DMS 273 (cell line): Measurements from ENCODE around the gene CORO1C.

Experiments
- DNase-seq: peaks from one replicate; lab custom pipeline; 2025; ENCODE audit not compliant: unreplicated experiment; lab: John Stamatoyannopoulos, UW

CORO1C gene

DNA sequence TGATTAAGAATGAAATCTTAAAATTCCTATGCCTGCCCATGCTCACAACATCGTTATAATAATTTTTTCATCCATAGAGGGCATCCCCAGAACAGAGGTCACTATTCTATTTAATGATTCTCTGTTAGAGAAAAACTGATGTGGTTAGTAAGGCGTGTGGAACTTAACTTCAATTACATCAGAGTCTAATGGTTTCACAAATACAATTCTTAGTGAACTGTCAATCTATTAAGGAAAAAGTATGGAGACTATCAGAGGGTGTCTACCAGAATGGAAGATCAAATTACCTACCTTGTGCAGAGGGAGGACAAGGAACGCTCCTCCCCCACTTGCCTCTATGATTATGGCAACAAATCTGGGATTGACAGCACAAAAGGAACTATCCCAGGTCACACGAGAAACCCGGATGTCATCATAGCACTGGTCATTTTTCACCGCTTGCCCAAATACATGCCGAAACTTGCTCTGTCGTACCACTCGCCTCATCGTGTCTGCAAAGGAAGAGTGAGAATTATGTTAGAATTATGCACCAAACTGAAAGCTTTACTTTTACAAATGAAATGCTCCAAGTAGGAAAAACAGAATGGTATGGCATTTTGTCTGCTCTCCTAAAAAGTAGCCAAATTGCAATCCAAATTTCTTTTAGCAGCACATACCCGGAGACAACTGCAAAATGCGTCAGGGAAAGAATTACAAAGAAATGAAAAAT is 30.3 kb downstream of the CORO1C start:
- no peak for DNase-seq

- no peak for DNase-seq
These were observed 31.3 kb downstream of the CORO1C start for GRCh38 chr12:108699955-108700563.

DNA sequence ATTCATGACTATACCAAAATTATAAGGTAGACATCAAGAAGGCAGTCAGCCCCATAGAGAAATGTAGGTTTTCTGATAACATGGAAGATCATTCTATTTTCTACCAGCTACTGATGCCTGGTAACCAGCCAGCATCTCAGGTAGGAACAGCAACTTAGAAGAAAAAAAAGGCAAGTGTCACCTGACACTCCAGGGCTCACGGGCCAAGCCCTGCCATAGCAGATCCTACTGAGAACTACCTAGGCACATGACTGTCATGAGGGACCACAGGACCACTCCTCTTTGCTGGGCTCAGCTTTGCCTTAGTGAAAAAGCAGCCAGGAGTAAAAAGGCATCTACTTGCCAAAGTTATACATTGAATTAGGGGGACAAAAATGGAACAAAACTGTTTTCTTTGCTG is 33.4 kb downstream of the CORO1C start:
- no peak for DNase-seq

GRCh38 chr12:108696996-108697290 is 34.4 kb downstream of the CORO1C start:
- no peak for DNase-seq

- DNase-seq: no peak
These were observed 35.0 kb downstream of the CORO1C start for GRCh38 chr12:108696111-108696995.

DNA sequence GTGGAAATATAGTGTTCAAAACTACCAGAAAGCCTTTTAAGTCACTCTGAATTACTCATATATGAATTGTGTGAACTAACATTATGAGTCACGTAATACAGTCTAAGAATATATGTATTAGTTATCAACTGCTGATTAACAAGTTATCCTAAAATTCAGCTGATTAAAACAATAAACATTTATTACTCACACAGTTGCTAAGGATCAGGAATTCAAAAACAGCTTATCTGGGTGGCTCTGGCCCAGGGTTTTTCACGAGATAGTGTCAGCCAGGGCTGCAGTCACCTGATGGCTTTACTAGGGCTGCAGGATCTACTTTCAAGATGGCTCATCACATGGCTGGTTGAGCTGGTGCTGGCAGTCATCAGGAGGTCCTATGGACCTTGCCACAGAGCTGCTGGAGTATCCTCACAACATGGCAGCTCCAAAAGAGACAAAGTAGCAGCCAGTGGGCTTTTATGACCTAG is 36.5 kb downstream of the CORO1C start:
- DNase-seq: no peak

DNA sequence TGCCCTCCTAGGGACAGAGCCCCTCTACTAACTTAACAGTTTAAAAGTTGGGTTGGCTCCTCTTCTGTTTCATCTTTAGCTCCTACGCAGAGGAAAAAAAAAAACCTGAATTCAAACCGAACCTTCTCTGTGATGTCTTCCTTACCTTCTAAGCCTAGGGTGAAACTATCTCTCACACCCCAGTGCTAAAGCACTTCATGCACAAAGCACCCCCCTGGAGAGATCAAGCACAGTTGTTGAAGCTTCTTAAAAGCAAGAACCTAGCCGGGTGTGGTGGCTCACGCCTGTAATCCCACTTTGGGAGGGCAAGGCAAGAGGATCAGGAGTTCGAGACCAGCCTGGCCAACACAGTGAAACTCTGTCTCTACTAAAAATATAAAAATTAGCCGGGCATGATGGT is 37.6 kb downstream of the CORO1C start:
- no peak for DNase-seq

DNA sequence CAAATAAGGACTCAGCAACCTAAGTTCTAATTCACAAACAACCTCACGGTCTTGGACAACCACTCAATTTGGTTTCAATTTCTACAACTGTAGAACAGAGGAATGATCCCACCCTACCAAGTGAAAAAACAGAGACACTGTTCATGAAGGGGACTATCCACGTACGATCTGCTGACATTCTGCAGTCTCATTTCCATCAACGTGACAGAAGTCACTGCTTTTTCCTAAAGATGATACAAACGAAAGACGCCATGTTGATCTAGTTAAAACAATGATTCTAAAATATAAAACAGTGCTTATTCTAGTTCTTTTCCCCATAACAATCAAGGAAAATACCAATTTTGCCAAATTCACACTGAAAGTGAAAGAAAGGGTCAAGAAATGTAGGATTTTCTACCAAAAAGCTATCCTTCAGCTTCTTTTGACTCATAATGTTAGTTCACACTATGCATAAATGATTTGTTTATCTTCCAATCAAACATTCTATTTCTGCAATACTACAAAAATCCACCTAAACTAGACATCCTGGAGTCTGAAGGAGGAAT is 38.1 kb downstream of the CORO1C start:
- no peak for DNase-seq

DNA sequence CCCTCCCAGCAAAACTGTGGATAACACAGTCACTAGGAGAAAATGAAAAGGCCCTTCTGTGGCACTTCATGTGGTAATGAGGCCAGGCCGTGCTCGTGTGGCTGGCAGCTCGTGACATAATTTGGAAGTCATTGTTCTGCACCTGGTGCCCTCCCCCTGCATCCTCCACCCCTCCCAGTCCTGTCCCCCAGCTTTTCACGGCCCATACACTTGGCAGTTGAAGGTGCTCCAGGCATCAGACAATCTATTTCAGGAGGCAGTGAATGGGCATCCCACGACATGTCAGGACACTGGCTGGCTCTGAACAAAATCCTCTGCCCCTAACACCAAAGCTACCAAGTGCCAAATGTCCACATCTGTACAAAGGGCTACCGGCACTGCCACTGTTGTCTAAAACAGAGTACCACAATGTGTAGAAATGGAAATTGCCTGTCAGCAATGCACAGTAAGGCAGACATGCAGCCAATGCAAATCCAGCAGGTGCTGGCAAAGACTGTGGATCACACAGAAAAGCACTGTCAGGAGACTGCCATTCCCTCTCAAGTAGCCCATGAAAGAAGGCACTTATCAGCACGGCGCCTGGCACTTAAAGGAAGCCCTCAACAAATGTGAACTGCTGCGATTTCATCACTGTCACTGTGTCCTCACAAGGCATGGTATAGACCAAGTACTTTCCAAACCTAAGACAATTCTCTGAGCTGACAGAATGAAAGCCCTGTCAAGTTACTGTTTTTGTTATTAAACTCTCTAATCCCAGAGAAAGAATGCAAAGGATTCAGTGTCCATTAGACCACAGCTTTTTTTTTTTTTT is 39.1 kb downstream of the CORO1C start:
- DNase-seq: peak; percentile 54

GRCh38 chr12:108691175-108691997 is 39.9 kb downstream of the CORO1C start:
- peak; percentile 95 for DNase-seq

DNA sequence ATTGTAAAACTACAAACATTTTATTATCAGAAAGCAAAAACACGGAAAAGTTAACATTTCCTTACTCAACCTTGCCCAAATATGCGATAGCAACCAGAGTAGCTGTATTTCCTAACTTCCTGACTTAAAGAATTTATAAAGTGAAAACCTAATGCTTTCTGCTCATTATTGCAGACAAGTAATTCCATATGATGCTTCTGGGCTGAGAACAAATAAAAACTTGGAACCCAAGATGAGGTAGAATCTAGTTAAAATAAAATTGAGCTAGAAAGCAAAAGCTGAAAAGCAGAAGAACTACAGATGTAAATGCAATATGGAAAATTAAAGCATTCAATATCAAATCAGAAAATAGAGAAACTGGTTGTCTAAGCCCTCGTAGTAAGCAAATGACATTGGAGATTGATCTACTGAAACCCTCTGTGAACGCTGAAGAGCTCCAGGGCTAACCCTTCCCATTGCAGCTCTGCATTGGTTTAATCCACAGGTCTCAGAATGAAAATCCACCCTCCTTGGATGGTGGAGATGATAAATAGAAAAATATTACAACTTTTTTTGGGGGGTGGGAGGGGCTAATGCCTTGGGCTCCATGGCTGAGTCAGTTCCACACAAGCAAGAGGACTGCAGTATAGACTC is 40.7 kb downstream of the CORO1C start:
- no peak for DNase-seq

- DNase-seq: no peak
These were observed 41.2 kb downstream of the CORO1C start for GRCh38 chr12:108690191-108690518.

DNA sequence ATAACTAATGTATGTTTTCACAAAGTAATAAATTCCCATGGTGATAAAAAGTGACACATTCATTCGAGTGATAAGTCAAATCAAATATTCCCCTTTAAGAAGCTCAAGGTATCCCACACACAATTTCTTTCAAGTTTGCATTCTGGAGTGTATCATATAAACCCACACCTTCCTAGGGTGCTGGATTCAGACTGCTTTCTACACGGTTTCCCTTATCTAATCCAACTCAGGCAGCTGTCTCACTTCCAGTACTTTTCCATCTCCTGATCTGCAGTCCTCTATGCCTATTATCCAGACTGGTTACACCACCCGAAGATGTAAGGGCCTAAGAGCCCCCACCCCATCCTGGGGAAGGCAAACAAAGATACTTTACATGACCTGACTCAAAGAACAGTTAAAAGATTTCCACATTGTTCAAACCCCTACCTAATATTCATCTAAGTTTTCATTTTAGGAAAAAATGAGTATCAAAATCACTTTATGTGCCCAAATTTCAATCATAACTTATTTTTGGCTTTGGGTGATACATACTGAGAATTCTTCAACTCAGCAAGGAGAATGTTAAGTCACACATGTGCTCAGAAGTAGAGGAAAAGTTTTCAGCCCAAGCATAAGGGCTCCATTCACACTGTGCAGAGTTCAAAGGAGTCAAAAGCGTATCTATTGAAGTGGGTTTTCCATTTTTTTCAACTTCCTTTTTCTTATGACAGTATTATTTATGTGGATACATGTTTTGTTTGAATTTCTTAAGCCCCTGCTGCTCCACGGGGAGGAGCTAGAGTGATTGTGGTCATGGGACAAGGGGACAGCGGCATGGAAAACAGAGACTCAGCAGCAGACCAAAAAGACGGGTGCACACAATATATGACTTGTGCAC is 41.8 kb downstream of the CORO1C start:
- DNase-seq: no peak

DNA sequence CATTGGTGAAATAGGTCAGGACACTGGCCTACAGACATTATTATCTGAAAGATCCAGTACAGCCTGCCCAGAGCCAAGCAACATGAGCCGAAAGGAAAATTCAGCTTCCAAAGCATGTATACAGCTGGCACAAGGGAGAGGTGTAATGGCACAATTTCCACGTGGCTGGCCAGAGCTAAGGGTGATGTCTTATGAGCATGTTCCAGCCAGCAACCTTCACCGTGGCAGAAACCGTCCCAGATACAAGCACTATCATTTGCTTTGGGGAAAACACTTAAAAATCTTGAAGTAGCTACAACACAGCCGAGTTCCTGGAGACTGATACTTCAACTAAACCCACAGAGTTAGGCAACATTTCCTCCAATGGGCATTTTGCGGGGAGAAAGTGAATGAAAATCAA is 44.5 kb downstream of the CORO1C start:
- DNase-seq: peak; percentile 19

DNA sequence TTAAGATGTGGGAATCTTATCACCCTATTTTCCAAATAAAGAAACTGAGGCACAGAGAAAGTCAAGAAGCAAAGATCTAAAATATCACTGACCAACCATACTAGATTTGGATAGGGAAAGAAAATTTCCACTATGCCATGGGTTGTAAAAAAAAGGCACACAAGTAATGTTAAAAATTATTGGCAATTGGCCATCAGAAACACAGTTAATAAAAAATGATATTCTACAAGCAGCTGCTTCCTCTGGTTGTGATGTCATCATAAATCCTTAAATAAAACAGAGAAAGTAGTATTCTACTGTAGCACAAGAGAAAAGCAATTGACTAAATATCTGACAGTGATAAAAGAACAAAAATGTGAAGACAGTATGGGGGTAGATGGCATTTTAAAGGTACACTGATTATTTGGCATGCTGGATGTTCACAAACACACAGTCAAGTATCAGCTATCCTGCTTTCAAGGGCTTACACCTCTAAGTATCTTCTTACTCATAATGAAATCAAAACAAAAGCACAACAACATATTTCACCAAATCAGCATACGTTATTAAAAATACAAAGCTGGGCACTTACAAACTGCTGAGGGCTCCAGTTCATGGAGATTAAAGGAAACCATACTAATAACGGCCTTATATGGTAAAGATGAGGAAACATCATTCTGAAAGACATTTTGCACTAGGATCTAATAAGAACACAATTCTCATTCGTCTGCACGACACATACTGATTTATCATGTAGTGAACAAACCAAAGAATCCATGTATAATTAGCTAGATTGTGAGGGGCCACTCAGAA is 45.7 kb downstream of the CORO1C start:
- peak; percentile 11 for DNase-seq

DNA sequence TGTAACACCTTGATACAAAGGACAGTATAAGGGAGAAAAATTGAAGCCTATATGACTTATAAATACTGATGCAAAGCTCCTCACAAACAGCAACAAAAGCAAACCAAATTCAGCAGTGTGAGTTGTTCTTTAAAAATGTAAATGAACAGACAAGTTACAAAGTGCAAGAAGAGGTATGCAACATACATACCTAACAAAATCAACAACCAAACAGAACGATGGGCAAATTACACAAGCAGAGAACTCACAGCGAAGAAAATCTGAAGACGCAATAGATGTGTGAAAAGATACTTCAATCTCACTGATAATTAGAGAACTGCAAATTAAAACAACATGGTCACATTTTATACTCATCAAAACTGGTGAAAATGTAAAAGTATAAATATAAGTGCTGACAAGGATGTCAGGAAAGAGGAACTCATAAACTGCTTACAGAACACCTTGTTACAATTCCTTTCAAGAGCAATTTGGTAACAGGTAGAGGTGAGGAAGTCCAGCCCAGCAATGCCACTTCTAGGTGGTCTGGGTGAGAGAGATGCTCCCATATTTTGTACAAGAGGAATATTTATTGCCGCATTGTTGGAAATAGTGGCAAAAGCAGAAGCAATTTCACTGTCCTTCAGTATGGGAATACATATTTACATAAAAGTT is 47.3 kb downstream of the CORO1C start:
- DNase-seq: no peak

GRCh38 chr12:108681317-108681716 is 50.0 kb downstream of the CORO1C start:
- DNase-seq: no peak
